Loucy (cell line): Measurements from ENCODE around the gene RPS6KA4.

Source experiments
- CTCF ChIP-seq: fragments of 200-600 bp; sonication (generic); conservative IDR thresholded peaks from 2 replicates; pipeline ENCODE4 v1.5.1; 2014; ENCODE audit warnings: mild to moderate bottlenecking, antibody characterized with exemption, low read length
- EZH2phosphoT487 ChIP-seq: fragments of 200-600 bp; IDR thresholded peaks from 2 replicates; pipeline ENCODE4 v1.6.1; 2018; ENCODE audit warnings: antibody characterized with exemption, mild to moderate bottlenecking, moderate library complexity, borderline replicate concordance

GRCh38 chr11:64419257-64419790 lies 60.4 kb downstream of the RPS6KA4 start:
- no peak for TF ChIP-seq CTCF
- no peak for TF ChIP-seq EZH2phosphoT487
